Cardiac fibroblast (primary cell): ENCODE measurements around the gene DIPK1B.

Experiments used
- DNase-seq, 2 donors: peaks; one replicate each; pipeline versions ENCODE4 v3.0.0 to v3.0.0-alpha.2; 2010; ENCODE audit warnings: low read depth in 2 of 2
- H3K4me3 ChIP-seq, 2 donors: replicated peaks in 1 of 2; 1 replicate in 1 of 2; 2 replicates in 1 of 2; pipeline ENCODE4 v1.5.1; 2011; ENCODE audit warnings: low read depth in 2 of 2, low read length in 2 of 2, mild to moderate bottlenecking in 2 of 2, moderate library complexity in 1 of 2
- CTCF ChIP-seq: IDR thresholded peaks from one replicate; pipeline ENCODE4 v1.5.1; 2011; ENCODE audit warnings: low read depth, mild to moderate bottlenecking, low read length, inconsistent platforms

The DIPK1B gene

GRCh38 chr9:136711751-136712689 is at the start of gene DIPK1B:
TSS of gene DIPK1B (plus strand) at chr9:136712572. CDS start at chr9:136712666, 94 bp downstream.
- DNase-seq = no peak
- TF ChIP-seq CTCF = no peak
- peak within 1 kb of the TSS; percentile 52 to 54 for H3K4me3 ChIP-seq

DNA sequence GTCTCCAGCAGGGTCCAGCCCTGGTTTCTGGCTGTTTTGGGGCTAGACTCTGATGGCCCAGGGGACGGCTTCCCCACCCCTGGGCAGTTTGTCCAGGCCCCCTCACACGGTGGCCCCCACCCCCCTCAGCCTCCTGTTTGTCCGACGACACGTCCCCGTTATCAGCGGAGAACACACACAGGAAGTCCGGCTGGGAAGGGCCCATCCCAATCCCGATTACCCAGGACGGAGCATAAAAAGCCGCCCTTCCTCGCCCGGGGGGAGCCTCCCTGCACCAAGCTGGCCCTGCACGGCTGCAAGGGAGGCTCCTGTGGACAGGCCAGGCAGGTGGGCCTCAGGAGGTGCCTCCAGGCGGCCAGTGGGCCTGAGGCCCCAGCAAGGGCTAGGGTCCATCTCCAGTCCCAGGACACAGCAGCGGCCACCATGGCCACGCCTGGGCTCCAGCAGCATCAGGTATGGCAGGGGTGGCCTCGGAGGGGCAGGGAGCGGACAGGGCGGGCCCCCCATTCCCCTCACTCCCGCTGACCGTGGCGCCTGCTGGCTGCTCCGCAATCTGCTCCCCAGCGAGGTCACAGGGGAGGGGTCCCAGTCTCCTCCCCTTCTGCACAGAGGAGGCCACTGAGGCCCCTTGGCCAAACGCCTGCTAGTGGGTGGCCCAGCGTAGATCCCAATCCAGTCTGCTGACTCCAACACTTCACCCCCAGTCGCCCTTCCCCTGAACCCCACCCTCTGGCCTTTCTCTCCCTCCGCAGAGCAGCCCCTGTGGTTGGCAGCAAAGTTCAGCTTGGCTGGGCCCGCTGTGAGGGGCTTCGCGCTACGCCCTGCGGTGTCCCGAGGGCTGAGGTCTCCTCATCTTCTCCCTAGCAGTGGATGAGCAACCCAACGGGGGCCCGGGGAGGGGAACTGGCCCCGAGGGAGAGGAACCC is 49.5 kb upstream of the DIPK1B start, which contains the start of gene EGFL7:
Gene EGFL7, plus strand, starts transcription at position 261 of the 926 bp plus-strand sequence. CDS start 5,367 bp downstream, outside the sequence.
- DNase-seq = peak in 1 of 2 donors; percentile 65
- TF ChIP-seq CTCF = no peak
- peak within 1 kb of the TSS; percentile 26 to 44 for H3K4me3 ChIP-seq

- DNase-seq = no peak
- peak overlapping the region; percentile 14 to 44 for H3K4me3 ChIP-seq
- TF ChIP-seq CTCF = no peak
These were observed 48.1 kb upstream of the DIPK1B start for GRCh38 chr9:136664000-136664915.

- TF ChIP-seq CTCF = peak; percentile 4
- no peak for DNase-seq
- H3K4me3 ChIP-seq = peak overlapping the region; percentile 44 to 48
These were observed 47.2 kb upstream of the DIPK1B start for GRCh38 chr9:136665111-136665703.

DNA sequence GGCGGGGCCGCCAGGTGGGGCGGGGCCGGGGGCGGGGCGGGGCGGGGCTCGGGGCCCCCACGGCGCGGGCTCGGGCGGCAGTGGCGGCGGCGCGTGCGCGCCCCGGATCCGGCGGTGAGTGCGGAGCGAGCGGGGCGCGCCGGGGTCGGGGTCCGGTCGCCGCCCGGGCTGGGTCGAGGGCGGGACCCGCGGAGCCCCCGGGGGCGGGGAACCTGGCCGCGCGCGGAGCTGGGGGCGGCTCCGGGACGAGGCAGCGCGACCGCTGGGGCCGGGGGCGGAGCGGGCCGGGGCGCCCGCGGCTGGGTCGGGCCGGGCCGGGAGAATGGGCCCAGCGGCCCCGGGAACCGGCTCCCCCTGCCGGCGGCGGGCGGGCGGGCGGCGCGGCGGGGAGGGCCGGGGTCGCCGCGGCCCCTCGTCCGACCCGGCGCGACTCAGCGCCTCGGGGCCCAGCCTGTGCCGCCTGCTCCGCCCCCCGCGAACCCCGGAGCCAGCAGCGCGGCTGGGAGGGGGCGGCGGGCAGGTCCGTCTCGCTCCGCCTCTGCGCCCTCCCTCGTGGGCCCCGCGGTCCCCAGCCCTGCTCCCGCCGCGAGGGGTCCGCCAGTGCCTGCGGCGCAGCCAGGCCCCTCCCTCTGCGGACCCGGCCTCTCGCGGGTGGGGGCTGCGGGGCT is 46.5 kb upstream of the DIPK1B start:
- H3K4me3 ChIP-seq = peak overlapping the region in 1 of 2 donors; percentile 48
- DNase-seq = no peak
- TF ChIP-seq CTCF = no peak
